Measurements from ENCODE around the gene MAPK11.
"Not testable (repeated sequence)": the region's sequence is repeated elsewhere in the genome, so short reads cannot be mapped to it uniquely, and the experiment has no call there.

MAPK11 gene

DNA sequence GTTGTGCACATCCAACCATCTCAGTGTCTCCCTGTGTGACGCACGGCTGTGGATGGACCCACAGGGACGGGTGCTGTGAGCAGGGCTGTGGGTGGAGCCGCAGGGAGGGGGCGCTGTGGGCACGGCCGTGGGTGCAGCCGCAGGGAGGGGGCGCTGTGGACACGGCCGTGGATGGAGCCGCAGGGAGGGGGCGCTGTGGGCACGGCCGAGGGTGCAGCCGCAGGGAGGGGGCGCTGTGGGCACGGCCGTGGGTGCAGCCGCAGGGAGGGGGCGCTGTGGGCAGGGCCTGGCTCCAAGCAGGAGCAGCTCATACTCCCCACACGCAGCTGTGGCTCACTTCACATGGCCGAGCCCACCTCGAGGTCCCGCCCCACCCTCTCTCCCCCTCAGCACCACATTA is 6.0 kb upstream of the MAPK11 start:
- DNase-seq (ENCODE audit: low spot score), result peak; percentile 39

DNA sequence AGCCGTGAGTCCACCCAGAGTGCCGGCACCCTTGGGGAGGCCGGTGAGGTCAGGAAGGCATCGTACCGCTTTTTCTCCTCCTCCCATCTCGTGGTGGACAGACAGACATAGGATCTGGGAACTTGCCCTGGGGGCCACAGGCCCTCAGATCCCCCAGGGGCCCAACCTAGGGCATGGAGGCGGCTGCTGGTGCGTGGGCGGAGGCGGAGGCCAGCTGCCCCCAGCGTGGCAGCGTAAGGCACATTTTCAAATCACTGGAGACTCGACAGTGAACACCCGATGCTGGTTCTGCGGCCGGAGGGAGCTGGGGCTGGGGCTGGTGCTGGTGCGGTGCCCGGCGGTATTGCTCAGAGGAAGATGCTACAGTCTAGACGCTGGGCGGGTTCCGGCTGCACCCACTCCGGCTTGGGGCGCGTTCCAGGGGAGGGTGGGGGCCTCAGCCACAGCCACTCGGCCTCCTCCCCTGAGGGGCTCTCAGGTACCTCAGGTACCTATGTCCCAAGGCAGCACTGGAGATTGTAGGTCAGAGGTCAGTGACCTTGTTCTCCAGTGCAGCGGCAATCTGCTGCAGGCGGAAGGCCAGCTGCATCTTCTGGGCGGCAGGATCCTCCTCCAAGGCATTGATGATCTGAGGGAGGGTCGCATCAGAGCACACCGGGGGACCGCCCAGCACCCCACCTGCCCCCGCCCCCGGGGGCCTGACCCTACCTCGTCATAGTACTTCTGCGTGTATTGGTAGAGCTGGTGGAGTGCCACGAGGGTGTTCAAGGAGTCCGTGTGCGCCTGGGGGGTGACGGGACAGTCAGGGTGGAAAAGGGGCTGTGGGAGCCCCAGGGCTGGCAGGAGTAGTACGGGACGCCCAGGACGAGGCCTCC is 5.2 kb upstream of the MAPK11 start:
- DNase-seq (ENCODE audit: low spot score), result no peak

DNA sequence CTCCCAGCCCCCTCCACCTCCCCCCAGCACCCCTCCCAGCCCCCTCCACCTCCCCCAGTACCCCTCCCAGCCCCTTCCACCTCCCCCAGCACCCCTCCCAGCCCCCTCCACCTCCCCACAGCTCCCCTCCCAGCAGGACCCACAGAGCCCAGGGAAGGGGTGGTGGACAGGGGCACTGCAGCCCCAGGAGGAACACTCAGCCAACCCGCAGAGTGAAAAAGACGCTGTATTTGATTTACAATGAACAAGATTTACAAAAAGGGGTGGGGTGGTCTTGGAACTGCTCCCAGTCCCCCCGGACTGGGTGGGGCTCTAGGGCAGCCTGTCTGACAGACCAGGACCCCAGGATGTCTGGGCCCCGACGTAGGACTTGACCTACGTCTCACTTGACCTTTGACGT is 4.6 kb upstream of the MAPK11 start:
- no peak for DNase-seq (ENCODE audit: low spot score)

- peak; percentile 47 for DNase-seq (ENCODE audit: low spot score)
Measured at GRCh38 chr22:50274311-50274710, 4.1 kb upstream of the MAPK11 start.

GRCh38 chr22:50273781-50274180 is 3.6 kb upstream of the MAPK11 start:
- not testable (repeated sequence) for DNase-seq (ENCODE audit: low spot score)

DNA sequence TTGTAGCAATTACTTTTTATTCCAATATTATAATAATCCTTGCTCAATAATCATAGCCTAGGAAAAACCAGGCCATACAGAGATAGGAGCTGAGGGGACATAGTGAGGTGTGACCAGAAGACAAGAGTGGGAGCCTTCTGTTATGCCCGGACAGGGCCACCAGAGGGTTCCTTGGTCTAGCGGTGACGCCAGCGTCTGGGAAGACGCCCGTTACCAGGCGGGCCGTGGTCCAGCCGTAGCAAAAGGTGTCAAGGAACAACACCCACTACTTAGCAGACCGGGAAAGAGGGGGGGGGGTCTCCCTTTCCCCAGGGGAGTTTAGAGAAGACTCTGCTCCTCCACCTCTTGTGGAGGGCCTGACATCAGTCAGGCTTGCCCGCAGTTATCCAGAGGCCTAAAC is 3.2 kb upstream of the MAPK11 start:
- DNase-seq (ENCODE audit: low spot score), result not testable (repeated sequence)

GRCh38 chr22:50272044-50272802 is 2.0 kb upstream of the MAPK11 start:
- no peak for DNase-seq (ENCODE audit: low spot score)

DNA sequence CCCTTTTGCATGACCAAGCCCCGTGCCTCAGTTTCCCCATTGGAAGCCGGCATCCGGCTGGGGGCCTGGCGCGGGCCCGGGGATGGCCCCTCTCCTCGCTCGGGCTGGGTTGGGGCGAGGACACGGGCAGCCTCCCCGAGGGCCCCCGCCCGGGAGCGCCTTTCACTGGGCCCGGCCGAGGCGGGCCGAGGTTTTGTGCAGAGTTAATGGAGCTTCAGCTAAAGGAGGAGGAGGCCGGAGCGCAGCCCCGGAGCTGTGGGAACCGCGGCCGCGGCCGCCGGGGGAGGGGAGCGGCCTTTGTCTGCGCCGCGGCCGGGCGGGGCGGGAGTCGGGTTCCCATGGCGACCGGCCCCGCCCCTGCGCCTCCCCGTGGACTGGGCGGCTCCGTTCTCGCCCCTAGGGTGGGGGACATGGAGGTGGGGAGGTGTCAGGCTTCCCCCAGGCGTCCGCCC is 1.4 kb upstream of the MAPK11 start:
- DNase-seq (ENCODE audit: low spot score), result peak; percentile 48

DNA sequence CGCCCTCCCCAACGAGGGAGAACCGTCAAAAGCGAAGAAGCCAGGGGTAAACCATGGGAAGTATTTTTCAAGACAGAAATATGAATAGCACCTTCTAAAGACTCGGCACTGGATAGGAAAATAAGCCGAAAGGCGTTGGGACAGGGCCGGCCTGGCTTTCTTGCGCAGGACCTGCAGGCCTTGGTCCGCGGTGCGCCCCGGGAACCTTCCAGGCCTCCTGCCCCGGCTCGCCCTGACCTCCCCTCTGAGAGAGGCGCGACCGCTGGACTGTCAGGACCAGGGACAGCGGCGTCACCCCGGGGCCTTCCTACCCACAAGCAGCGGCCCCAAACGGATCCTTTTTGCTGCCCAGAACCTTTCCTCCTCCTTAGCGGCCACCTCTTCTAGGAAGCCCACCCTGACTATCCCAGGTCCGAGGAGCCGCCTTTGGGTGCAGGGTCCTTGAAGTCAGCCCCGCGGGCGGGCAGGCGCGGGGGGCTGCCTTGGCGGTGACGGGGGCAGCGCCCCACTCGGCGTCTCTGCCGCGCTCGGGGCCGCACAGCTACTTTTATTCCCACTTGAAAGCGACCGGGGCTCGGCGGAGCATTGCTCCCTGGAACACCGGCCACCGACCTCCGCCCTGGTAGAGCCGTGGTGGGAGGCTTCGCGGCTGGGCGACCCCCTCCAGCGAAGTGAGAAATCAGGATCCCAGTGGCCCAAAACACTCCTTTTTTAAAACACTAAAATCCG is 650 bp upstream of the MAPK11 start:
- peak; percentile 47 for DNase-seq (ENCODE audit: low spot score)

DNA sequence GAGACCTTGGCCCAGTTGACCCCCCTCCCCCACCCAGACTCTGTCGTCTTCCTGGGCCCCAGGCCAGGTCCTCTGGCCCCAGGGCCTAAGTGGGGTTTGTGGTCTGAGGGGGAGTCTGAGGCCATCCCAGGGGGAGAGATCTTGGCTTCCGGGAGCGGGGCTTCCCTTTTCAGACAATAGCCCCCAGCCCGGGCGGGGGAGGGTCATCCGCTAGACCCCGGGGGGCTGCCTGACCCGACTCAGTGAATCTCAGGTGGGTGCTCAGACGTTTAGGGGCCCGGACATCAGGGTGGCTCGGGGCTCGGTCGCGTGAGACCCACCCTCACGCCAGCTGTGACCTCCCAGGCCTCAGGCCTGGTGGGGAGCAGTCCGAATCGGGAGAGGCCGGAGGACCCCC is 609 bp downstream of the MAPK11 start:
- no peak for DNase-seq (ENCODE audit: low spot score)

DNA sequence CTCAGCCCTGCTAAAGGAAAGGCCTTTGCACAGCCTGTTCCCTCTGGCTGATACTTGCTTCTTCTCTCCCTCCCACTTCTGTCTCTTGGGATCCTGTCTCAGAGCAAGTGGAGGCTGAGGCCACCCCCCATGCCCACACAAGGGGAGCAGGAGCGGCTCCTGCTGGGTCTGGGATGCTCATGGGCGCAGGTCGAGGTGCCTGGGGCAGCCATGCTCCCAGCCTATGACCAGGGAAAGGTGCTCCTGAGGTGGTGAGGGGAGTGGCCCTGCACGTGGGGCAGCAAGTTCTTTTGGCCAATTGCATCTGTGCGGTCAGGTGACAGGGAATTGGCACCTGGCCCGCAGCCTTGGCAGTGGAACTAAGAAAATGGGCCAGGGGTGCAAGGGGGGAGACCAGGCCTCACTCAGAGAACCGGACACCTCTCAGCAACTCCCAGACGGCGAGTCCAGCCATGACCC is 1.5 kb downstream of the MAPK11 start:
- no peak for DNase-seq (ENCODE audit: low spot score)

GRCh38 chr22:50267591-50268390 is 2.4 kb downstream of the MAPK11 start:
- peak; percentile 45 for DNase-seq (ENCODE audit: low spot score)

DNA sequence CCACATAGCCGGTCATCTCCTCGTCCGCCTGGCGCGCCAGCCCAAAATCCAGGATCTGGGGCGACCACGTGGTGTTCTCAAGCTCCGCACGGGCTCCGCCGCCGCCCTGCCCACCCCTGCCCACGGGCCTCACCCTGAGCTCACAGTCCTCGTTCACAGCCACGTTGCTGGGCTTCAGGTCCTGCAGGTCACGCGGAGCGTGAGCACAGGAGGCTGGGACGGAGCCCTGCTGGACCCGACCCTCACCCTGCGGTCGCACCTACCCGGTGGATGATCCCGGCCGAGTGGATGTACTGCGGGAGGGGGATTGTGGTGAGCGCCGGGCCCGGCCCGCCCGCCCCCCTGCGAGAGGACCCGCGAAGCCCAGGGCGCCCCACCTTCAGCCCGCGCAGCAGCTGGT is 3.2 kb downstream of the MAPK11 start:
- DNase-seq (ENCODE audit: low spot score), result no peak

- no peak for DNase-seq (ENCODE audit: low spot score)
Measured at GRCh38 chr22:50264946-50265669, 5.1 kb downstream of the MAPK11 start.

- no peak for DNase-seq (ENCODE audit: low spot score)
Measured at GRCh38 chr22:50264104-50264745, 6.0 kb downstream of the MAPK11 start.

GRCh38 chr22:50262973-50263617 is 7.1 kb downstream of the MAPK11 start:
- DNase-seq (ENCODE audit: low spot score), result no peak

GRCh38 chr22:50262460-50262911 is 7.7 kb downstream of the MAPK11 start:
- DNase-seq (ENCODE audit: low spot score), result no peak

DNA sequence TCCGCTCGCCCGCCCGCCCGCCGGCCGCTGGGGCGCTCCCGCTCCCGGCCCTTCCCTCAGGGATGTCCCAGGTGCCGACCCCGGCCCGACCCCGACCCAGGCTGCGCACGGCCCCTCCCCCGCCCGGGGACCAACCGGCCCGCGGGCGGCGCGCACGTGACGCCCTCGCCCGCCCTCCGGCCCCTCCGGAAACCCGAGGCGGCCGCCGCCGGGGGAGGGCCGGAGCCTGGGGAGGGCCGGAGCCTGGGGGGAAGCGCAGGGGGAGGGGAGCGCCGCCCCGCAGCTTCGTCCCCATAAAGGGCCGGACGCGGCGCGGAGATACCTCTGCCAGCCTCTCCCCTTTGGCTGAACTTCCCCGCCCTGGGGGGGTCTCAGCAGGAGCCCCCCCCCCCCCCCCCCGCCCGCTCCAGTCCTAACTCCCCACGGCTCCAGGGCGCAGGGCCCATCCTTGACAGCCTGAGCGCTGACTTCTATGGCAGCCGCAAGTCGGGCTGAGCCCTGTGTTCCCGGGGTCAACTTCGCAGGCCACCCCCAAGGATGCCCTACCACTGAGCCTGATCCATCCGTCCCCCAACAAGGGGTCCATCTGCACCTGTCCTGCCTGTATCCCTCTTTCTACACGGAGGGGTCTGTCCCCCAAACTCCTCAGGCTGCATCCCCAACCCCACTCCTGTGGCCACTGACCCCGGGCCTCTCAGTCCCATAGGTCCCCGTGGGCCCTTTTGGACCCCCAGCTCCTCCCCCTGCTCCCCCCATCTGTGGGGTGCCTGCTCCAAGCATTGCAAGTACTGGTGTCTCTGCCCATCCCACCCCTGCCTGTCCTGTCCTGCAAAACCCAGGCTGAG is 8.3 kb downstream of the MAPK11 start, which contains the start of gene MAPK12:
Gene MAPK12, minus strand, starts transcription at position 69 of the 845 bp plus-strand sequence. CDS start 174 bp downstream, outside the sequence.
- DNase-seq (ENCODE audit: low spot score), result no peak
